CD4-positive, alpha-beta T cell (primary cell): Measurements from ENCODE around the gene TES. TPM values are rescaled to one million over a fixed set of nuclear protein-coding genes. Genes with fewer than 3 reads are reported as not detected.

Experiments
- ATAC-seq: fragments of 200-7000 bp; cut with Tn5 transposase; one replicate; pipeline ENCODE4 v1.10.0; 2022; ENCODE audit warnings: mild to moderate bottlenecking; ENCODE audit not compliant: poor library complexity
- CTCF ChIA-PET: fragments of 350-600 bp; sonication (Branson Sonifier 250); formaldehyde crosslinking; loops from one replicate; lab custom pipeline; 2021; ENCODE audit warnings: antibody characterized with exemption, inconsistent platforms; lab: Charles Lee
- POLR2A ChIA-PET: fragments of 350-600 bp; sonication (Branson Sonifier 250); formaldehyde crosslinking; loops from one replicate; lab custom pipeline; 2021; ENCODE audit warnings: antibody characterized with exemption, inconsistent platforms; lab: Charles Lee
- DNase-seq, 14 experiments: peaks; one replicate each; pipeline ENCODE4 v3.0.0-alpha.2; 2013 to 2020; ENCODE audit warnings: mixed read lengths in 2 of 14
- H3K27ac ChIP-seq, 2 donors: one replicate each; pipeline versions ENCODE4 v1.5.1 to v1.7.0; 2013; ENCODE audit warnings: low read length in 2 of 2, low read depth in 1 of 2, mild to moderate bottlenecking in 1 of 2
- H3K27me3 ChIP-seq, 2 experiments: 1 replicate in 1 of 2; 2 replicates in 1 of 2; pipeline versions ENCODE4 v1.6.1 to v1.7.0; 2013; ENCODE audit warnings: low read length in 2 of 2, control low read depth in 1 of 2, mild to moderate bottlenecking in 1 of 2, moderate library complexity in 1 of 2; ENCODE audit not compliant: insufficient read depth in 2 of 2, control insufficient read depth in 1 of 2
- H3K36me3 ChIP-seq: one replicate; pipeline ENCODE4 v1.6.1; 2013; ENCODE audit warnings: low read length, control low read depth; ENCODE audit not compliant: insufficient read depth
- H3K4me1 ChIP-seq: one replicate; pipeline ENCODE4 v1.6.1; 2013; ENCODE audit warnings: low read length, control low read depth; ENCODE audit not compliant: insufficient read depth
- H3K4me3 ChIP-seq: one replicate; pipeline ENCODE4 v1.5.1; 2013; ENCODE audit warnings: mild to moderate bottlenecking, low read length, moderate library complexity
- H3K9me3 ChIP-seq, 2 experiments: 1 replicate in 1 of 2; 2 replicates in 1 of 2; pipeline versions ENCODE4 v1.6.1 to v1.7.0; 2013; ENCODE audit warnings: low read length in 2 of 2, mild to moderate bottlenecking in 2 of 2, control low read depth in 1 of 2, moderate library complexity in 1 of 2; ENCODE audit not compliant: control insufficient read depth in 1 of 2, insufficient read depth in 1 of 2
- H3K27ac Mint-ChIP-seq: one replicate; pipeline ENCODE4 v1.8.0; 2020; ENCODE audit warnings: mixed read lengths
- H3K27me3 Mint-ChIP-seq: one replicate; pipeline ENCODE4 v1.8.0; 2021; ENCODE audit warnings: mixed read lengths
- H3K36me3 Mint-ChIP-seq: one replicate; pipeline ENCODE4 v1.8.0; 2021; ENCODE audit warnings: low read depth, mixed read lengths
- H3K4me1 Mint-ChIP-seq: one replicate; pipeline ENCODE4 v1.8.0; 2021; ENCODE audit warnings: low read depth, mixed read lengths
- H3K4me3 Mint-ChIP-seq: one replicate; pipeline ENCODE4 v1.8.0; 2020; ENCODE audit warnings: mild to moderate bottlenecking, mixed read lengths
- H3K9me3 Mint-ChIP-seq: one replicate; pipeline ENCODE4 v1.8.0; 2020; ENCODE audit warnings: mixed read lengths
- intact Hi-C, 2 experiments: fragments of 100-400 bp; cut with DNase I in 1 of 2; cut with micrococcal nuclease in 1 of 2; formaldehyde crosslinking; loops; one replicate each; pipeline versions ENCODE4 v1.15.1 to v1.9.0; 2023 to 2025; cut with DNase I, micrococcal nuclease
- total RNA-seq, 174 experiments: library from RNA in 2 of 174; stranded (reverse) in 2 of 174; gene quantifications; one replicate each; pipeline ENCODE4 v1.2.3 and lab custom pipeline; 2021 to 2026
- TF ChIP-seq, protein P1 (sequence below): fragments of 200-600 bp; IDR thresholded peaks from one replicate; pipeline ENCODE4 v1.8.0; 2022; ENCODE audit warnings: antibody characterized with exemption, mild to moderate bottlenecking

Gene TES
- total RNA-seq, 2 experiments from 2014 or later, result 114 to 120 TPM

DNA sequence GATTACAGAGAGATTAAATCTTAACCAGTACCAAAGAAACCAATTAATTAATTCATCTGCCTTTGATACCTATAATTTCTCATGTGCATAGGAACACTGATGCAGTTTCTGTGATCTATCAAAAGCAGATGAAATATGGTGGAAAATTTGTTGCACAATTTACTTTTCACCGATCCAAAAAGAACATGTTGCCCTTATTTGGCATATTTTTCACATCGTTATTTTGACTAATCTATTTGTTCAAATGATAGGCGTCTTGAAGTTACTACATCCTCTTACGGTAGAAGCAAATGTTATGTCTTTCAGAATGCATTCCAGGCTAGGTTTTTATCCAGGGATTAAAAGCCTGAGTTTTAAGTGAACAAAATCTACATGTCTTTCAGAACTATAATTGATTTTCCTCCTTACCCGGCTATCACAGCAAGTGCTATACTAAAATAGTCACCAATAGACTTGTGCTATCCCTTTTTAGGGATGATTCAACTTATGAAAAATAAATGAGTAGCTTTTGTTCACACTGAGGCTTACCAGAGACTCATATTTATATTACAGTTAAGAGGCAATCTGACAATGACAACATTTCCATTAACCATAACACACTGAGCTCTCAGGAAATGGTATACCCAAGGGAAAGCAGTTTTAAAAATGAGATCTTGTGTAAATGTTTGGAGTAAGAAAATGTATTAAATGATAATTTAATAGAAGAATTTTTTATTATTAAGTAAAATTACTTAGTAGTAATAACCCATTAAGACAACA, 16.8 kb upstream of the TES start:
- H3K27ac Mint-ChIP-seq, result no peak overlapping the region
- intact Hi-C loops, result no loop called here
- POLR2A ChIA-PET, result interaction anchor here (2.3 kb wide), 1 partner anchor 17 kb away, joined by 7 read pairs; the partner anchor contains the start of gene TES

DNA sequence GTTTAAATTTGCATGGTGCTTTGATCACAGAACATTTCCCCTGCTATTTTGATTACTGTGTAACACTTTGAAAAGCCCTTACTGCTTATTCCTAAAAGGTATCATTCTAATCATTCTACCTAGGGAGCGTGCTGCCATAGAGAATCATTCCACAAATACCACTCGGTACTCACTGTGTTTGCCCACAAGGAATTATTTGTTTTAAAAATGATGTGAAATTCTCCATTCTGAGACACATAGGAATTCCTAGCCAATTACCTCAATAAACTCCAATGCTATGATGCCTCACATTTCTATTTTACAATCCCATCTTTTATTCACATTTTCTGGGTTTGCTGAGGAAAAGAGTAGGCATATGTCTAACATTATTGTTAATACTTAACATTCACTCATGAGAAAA, 16.2 kb upstream of the TES start:
- no peak overlapping the region for H3K27ac ChIP-seq
- POLR2A ChIA-PET, result interaction anchor here (2.3 kb wide), 1 partner anchor 17 kb away, joined by 7 read pairs; the partner anchor contains the start of gene TES
- CTCF ChIA-PET, result interaction anchor here (1.4 kb wide), 1 partner anchor 32 kb away, joined by 4 read pairs; no protein-coding TSS in a partner anchor
- ATAC-seq (no peak), DNase-seq (no peak)
- no peaks in the 10 kb centered on the region for H3K36me3 Mint-ChIP-seq
- H3K27me3 Mint-ChIP-seq, result no peaks in the 10 kb centered on the region
- H3K4me3 ChIP-seq, result no peak overlapping the region
- no peaks in the 10 kb centered on the region for H3K36me3 ChIP-seq
- H3K27me3 ChIP-seq, result no peaks in the 10 kb centered on the region
- no peaks in the 10 kb centered on the region for H3K4me1 ChIP-seq
- no peak overlapping the region for H3K27ac Mint-ChIP-seq
- H3K9me3 Mint-ChIP-seq, result no peaks in the 10 kb centered on the region
- H3K4me1 Mint-ChIP-seq, result no peaks in the 10 kb centered on the region
- intact Hi-C loops, result no loop called here
- H3K9me3 ChIP-seq, result no peaks in the 10 kb centered on the region
- TF ChIP-seq, protein P1, sequence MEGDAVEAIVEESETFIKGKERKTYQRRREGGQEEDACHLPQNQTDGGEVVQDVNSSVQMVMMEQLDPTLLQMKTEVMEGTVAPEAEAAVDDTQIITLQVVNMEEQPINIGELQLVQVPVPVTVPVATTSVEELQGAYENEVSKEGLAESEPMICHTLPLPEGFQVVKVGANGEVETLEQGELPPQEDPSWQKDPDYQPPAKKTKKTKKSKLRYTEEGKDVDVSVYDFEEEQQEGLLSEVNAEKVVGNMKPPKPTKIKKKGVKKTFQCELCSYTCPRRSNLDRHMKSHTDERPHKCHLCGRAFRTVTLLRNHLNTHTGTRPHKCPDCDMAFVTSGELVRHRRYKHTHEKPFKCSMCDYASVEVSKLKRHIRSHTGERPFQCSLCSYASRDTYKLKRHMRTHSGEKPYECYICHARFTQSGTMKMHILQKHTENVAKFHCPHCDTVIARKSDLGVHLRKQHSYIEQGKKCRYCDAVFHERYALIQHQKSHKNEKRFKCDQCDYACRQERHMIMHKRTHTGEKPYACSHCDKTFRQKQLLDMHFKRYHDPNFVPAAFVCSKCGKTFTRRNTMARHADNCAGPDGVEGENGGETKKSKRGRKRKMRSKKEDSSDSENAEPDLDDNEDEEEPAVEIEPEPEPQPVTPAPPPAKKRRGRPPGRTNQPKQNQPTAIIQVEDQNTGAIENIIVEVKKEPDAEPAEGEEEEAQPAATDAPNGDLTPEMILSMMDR, result no peak
- H3K4me3 Mint-ChIP-seq, result no peak overlapping the region

More for the DNA sequence above, 16.8 kb upstream of the TES start:
- TF ChIP-seq, protein P1, result no peak
- DNase-seq, result no peak
- Histone ChIP-seq H3K9me3 (no peaks in the 10 kb centered on the region), H3K4me3 (no peak overlapping the region), H3K36me3 (no peaks in the 10 kb centered on the region), H3K27ac (no peak overlapping the region), H3K27me3 (no peaks in the 10 kb centered on the region), H3K4me1 (no peaks in the 10 kb centered on the region)
- ATAC-seq, result no peak
- CTCF ChIA-PET, result no interaction called here
- Mint-ChIP-seq H3K4me1 (no peaks in the 10 kb centered on the region), H3K4me3 (no peak overlapping the region), H3K27me3 (no peaks in the 10 kb centered on the region), H3K9me3 (no peaks in the 10 kb centered on the region), H3K36me3 (no peaks in the 10 kb centered on the region)

DNA sequence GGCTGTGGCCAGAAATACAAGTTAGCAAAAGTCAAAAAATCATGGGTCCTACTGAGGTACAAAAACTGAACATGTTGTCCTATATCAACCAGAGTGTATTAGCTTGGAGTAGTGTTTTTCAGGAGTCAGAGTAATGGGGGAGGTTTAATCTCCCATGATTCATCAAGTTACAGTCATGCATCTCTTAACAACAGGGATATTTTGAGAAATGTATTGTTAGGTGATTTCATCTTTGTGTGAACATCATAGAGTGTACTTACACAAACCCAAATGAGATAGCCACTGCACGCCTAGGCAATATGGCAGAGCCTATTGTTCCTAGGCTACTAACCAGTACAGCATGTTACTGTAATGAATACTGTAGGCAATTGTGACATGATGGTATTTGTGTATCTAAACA, 14.9 kb upstream of the TES start:
- Mint-ChIP-seq H3K4me3 (no peak overlapping the region), H3K36me3 (no peaks in the 10 kb centered on the region), H3K9me3 (no peaks in the 10 kb centered on the region), H3K27me3 (no peaks in the 10 kb centered on the region), H3K27ac (no peak overlapping the region), H3K4me1 (no peaks in the 10 kb centered on the region)
- POLR2A ChIA-PET, result interaction anchor here (0.6 to 2.3 kb wide), 3 partner anchors 15 to 17 kb away, joined by 3 to 7 read pairs (median 5); partner anchors contain the start of gene TES
- no peak for DNase-seq
- H3K9me3 ChIP-seq, result no peaks in the 10 kb centered on the region
- CTCF ChIA-PET, result interaction anchor here (0.7 to 1.4 kb wide), 3 partner anchors 10 to 30 kb away, joined by 3 to 4 read pairs (median 3); no protein-coding TSS in a partner anchor
- H3K36me3 ChIP-seq, result no peaks in the 10 kb centered on the region
- H3K27me3 ChIP-seq, result no peaks in the 10 kb centered on the region
- intact Hi-C loops, result no loop called here
- no peak for ATAC-seq
- no peak overlapping the region for H3K27ac ChIP-seq
- no peaks in the 10 kb centered on the region for H3K4me1 ChIP-seq
- H3K4me3 ChIP-seq, result no peak overlapping the region
- TF ChIP-seq, protein P1, result no peak
